NOMO-1 (cell line): ENCODE data around the gene KLLN.
A peak's percentile ranks its signal among the peaks of the same experiment; 100 is the strongest.
"Not testable (repeated sequence)": the region's sequence is repeated elsewhere in the genome, so short reads cannot be mapped to it uniquely, and the experiment has no call there.

ENCODE experiments used
- DNase-seq, 2 experiments: peaks; one replicate each; lab custom pipeline; 2025; ENCODE audit not compliant: unreplicated experiment in 2 of 2; lab: John Stamatoyannopoulos, UW

Gene KLLN, protein sequence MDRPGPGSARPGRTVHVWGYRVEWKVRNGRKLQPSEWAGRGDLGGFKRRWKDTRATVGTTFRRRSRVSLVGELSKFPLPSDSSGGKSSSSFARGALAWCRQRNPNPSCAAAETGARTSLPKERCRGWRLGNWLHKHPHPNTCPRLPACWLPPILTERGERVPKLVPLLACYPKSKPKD

DNA sequence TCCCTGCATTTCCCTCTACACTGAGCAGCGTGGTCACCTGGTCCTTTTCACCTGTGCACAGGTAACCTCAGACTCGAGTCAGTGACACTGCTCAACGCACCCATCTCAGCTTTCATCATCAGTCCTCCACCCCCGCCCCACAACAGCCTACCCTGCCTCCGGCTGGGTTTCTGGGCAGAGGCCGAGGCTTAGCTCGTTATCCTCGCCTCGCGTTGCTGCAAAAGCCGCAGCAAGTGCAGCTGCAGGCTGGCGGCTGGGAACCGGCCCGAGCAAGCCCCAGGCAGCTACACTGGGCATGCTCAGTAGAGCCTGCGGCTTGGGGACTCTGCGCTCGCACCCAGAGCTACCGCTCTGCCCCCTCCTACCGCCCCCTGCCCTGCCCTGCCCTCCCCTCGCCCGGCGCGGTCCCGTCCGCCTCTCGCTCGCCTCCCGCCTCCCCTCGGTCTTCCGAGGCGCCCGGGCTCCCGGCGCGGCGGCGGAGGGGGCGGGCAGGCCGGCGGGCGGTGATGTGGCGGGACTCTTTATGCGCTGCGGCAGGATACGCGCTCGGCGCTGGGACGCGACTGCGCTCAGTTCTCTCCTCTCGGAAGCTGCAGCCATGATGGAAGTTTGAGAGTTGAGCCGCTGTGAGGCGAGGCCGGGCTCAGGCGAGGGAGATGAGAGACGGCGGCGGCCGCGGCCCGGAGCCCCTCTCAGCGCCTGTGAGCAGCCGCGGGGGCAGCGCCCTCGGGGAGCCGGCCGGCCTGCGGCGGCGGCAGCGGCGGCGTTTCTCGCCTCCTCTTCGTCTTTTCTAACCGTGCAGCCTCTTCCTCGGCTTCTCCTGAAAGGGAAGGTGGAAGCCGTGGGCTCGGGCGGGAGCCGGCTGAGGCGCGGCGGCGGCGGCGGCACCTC lies at the start of gene KLLN, which contains the start of gene PTEN:
KLLN (minus strand) TSS at position 481 of the 891 bp plus-strand sequence. CDS start 1,046 bp downstream, outside the sequence.
PTEN (plus strand) TSS at position 573 of the 891 bp plus-strand sequence. CDS start 845 bp downstream, outside the sequence.
- peak; percentile 87 to 91 for DNase-seq

DNA sequence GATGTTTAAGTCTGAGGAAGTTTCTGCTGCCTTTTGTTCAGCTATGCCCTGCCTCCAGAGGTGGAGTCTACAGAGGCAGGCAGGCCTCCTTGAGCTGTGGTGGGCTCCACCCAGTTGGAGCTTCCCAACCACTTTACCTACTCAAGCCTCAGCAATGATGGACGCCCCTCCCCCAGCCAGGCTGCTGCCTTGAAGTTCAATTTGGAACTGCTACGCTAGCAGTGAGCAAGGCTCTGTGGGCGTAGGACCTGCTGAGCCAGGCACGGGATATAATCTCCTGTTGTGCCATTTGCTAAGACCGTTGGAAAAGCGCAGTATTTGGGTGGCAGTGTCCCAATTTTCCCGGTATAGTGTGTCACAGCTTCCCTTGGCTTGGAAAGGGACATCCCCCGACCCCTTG lies 40.1 kb upstream of the KLLN start:
- DNase-seq: not testable (repeated sequence)

DNA sequence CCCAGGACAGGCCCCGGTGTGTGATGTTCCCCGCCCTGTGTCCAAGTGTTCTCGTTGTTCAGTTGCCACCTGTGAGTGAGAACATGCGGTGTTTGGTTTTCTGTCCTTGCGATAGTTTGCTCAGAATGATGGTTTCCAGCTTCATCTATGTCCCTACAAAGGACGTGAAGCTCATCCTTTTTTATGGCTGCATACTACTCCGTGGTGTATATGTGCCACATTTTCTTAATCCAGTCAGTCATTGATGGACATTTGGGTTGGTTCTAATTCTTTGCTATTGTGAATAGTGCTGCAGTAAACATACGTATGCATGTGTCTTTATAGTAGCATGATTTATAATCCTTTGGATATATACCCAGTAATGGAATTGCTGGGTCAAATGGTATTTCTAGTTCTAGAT lies 34.6 kb upstream of the KLLN start:
- not testable (repeated sequence) for DNase-seq

DNA sequence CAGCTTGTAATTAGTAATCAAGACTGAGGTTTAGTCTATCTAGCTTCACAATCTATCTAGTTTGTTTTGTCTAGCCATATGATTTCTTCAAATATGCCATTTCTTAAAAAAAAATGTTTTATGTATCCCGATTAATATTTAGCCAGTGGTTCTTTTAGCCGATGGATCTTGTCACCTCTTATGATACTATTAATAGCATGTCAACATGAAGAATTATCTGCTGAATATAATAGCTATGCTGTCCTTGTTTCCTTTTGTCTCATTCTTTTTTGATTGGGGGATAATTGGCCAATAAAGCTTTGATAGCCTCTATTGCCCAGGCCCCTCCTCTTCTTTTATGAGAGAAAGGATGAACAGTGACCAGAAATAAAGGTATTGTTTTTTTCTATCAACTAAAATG lies 32.9 kb upstream of the KLLN start:
- DNase-seq: no peak

DNA sequence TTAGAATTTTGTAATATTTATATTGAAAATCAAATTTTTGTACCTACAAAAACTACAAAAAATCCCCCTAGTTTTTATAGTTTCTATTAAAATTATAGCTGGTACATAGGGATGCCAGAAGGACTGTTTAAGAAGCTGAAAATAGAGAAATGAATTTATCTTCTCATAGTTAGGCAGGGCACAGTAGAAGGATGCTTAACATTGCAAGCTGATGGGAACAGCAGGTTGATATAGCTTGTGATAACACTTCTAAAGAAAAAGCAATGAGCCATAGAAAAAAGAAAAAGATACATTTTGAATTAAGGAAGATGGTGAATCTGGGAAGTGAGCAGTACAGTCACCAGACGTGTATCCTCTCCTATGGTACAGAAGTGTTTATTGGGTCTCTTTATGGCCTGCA lies 32.1 kb upstream of the KLLN start:
- DNase-seq: no peak

DNA sequence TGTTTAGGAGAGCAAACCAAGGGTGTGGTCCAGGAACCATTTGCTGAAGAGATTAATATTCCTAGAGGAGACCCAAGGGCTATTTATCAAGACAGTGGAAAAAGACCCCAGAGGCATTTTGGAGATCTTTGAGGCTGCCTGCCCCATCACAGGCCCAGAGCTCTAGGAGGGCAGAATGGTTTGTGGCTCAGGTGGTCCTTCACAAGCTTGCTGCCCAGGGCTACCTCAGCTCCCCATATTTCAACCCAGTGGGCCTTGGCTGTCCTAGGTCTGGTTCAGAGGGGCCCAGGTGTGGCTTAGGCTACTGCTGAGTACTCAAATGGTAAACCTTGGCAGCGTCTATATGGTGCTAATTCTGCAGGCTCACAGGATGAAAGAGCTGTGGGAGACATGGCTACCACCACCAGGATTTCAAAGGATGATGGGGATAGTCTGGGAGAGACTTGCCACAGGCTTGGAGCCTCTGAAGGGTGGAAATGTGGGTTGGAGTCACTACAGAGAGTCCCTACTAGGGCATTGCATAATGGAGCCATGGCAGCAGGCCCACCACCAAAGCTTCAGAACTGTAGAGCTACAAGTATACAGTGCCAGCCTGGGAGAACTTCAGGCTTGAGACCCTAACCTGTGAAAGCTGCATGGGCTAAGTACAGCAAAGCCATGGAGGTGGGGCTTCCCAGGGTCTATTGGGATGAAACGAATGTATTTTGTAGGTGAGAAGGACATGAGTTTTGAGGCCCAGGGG lies 24.4 kb upstream of the KLLN start:
- no peak for DNase-seq

DNA sequence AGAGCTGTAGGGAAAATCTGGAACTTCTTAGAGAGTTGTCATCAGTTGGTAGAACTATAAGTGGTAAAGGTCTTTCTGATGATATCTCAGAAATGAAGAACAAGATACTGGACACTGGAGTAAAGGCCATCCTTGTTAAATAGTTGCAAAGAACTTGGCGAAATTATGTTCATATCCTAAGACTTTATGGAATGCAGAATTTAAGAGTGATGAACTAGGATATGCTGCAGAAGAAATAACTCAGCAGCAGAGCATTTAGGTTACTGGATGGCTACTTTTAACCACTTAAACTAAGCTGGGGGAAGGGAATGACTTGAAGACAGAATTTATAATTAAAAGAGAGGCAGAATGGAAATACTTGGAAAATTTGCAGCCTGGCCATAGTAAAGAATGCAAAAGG lies 23.8 kb upstream of the KLLN start:
- DNase-seq: no peak

DNA sequence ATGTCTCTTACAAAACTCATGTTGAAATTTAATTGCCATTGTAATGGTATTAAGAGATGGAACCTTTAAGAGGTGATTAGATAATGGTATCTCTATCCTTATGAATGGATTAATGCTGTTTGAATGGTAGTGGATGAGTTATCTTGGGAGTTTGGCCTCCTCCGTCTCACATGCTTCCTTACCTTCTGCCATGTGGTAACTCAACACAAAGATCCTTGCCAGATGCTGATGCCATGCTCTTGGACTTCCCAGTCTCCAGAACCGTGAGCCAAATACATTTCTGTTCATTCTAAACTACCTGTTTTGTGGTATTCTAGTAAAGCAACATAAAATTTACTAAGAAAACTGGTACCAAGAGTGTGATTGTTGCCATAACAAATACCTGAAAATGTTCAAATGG lies 23.3 kb upstream of the KLLN start:
- no peak for DNase-seq

DNA sequence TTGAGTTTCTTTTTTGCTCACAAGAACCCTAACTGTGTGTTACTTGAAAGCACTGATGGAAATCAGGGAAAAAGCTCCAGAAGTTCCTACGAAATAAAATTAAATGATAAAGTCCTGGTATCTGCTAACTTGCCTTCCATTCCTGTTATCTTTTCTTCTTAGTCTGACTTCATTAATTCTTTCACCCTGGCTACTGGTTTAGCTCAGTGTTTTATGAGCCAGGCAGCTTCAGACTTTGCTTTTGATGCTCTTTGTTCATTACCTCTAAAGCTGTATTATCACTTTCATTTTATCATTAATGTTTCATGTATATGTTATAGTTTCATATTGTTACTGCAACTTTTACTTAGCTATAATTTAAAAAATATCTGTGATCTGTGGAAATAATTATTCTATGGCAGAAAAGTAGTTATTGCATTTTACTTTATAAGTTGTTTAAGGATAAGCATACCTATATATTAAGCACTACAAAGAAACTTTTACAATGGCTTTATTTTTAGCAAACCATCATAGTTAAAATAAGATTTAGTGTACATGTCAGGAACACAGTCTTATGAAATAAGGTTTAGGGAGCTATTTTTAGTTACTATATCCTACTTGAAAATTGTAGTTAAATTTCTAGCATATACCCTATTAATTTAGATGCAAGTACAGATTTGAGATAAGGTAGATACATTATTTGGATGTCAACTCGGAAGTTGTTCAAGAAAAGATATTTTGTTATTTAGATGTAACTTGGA lies 19.4 kb upstream of the KLLN start:
- no peak for DNase-seq

DNA sequence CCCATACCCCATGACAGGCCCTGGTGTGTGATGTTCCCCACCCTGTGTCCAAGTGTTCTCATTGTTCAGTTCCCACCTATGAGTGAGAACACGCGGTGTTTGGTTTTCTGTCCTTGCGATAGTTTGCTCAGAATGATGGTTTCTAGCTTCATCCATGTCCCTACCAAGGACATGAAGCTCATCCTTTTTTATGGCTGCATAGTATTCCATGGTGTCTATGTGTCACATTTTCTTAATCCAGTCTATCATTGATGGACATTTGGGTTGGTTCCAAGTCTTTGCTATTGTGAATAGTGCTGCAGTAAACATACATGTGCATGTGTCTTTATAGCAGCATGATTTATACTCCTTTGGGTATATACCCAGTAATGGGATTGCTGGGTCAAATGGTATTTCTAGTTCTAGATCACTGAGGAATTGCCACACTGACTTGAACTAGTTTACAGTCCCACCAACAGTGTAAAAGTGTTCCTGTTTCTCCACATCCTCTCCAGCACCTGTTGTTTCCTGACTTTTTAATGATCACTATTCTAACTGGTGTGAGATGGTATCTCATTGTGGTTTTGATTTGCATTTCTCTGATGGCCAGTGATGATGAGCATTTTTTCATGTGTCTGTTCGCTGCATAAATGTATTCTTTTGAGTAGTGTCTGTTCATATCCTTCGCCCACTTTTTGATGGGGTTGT lies 18.2 kb upstream of the KLLN start:
- DNase-seq: not testable (repeated sequence)

DNA sequence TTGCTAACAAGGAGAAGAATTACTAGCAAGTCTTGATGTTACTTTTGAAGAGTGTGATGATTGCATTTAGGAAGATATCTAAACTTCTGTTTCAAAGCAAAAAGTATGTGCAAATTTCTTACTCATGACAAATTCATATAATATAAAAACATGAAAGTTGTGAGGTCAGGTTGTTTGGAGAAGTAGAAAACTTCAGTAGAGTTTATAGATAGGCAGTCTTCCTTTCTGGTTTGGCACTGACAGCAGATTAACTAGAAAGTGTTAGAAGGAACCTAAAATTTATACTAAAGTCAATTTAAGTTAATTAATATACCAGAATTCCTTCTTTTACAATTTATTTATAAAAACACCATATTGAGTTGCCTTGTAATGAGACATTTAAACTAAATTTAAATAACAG lies 17.0 kb upstream of the KLLN start:
- DNase-seq: no peak

DNA sequence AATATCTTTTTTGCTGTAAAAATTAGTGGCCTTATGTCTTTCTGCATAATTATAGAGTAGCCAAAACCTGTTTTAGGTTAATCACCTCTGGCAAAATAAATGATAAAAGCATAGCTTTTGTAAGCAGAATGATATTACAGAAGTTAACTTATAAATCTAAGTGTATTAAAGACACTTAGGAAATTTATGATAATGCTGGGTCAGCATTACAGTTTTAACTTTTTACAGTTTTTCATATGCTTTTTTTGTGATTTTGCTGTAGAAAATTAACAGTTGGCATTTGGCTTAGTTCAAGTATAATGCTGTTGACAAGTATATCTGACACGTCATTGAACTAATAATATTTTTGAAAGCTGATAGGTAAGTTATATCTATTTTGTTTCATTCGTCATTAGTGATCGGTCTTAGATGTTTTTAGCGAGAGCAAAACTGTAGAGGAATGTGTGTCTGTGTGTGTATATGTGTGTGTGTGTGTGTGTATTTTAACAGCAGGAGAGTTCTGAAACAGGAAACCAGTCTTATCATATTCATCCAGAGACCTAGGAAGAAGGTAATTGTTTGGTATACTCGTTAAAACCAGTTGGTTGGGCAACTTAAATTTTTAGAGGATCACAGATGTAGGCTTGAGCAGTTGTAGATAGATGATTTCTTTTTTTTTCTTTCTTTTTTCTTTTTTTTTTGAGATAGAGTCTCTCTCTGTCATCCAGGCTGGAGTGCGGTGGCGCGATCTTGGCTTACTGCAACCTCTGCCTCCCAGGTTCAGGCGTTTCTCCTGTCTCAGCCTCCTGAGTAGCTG lies 15.5 kb upstream of the KLLN start:
- no peak for DNase-seq

DNA sequence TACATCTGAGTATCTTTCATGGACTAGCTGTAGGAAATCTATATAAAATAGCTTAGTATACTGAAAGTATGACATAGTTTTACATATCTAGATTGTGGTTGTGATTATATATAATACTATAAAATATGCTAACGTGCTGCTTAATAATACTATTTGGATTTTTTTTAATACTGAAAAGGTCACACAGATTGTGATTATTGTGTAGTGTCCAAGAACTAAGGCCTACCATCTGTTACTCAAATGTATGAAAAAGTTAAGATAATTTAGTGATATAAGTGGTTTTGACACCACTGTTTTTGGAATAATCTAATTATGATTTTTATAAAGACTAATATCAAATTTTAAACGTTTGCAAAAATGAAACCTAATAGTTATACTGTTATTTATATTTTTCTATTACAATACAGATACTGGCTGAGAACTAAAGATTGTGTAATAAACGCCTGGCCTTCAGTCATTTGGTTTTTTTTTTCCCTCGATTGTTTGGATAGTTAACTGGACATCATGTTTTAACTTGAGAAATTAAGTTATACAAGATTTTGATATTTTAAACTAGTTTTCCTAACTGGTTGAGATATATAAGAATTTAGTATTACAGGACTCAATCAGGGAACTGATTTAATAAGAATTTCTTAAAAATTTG lies 12.7 kb upstream of the KLLN start:
- no peak for DNase-seq

DNA sequence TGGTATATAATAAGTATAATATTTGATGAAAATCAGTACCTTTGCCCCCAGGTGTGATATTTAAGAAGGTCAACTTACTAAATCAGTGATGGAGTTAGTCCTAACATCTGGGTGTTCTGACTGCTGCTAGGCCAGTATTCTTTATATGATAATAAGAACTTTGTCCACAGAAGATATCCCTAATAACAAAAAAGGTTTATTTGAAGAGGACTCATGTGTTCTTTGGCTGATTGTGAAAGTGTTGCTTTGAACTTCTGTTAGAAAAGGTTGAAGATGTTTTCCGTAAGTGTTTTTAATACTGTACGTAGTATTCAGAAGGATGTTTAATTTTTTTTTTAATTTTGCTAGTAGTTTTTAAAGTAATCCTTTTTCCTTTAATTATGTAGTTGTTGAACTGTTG lies 10.3 kb upstream of the KLLN start:
- no peak for DNase-seq

DNA sequence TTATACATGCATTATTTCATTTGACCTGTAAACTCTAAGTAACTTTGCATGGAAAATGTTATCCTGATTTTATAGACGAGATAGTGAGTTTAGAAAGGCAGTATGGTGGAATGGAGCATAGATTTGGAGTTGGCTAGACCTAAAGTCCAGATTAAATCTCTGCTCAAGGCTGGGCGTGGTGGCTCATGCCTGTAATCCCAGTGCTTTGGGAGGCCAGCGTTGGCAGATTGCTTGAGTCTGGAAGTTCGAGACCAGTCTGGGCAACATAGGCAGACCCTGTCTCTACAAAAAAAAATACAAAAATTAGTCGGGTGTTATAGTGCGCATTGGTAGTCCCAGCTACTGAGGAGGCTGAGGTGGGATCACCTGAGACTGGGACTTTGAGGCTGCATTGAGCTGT lies 9.5 kb upstream of the KLLN start:
- DNase-seq: no peak

DNA sequence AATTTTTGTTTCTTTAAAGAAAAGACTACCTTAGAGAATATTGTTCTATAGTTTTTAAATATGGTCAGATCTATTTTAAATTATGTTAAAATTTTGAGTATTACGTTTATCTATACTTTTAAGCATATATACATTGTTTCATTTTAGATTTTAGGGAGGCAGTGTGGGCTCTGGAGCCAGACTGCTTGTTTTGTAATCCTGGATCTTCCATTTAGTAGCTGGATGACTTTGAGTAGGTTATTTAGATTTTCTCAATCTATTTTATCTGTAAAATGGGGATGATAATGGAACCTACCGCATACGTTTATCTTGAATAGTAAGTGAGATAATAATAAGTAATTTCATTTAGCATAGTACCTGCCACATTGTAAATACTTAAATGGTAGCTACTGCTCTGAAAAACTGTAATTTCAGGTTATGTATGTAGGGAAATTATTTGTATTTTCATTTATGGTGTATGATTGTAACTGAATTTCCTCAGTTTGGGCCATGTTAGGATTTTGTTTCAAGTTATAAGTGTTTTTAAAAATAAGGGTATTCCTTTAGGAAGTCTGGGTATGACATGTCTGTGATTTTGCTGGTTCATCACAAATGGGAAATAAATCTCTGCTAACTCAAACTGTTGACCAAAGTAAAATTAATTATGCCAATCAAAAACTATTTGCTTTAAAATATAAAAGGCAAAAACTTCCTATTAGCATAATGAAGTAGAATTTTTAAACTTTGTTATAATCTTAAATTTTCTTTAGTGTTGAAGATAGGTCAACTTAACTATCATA lies 6.6 kb upstream of the KLLN start:
- DNase-seq: no peak

DNA sequence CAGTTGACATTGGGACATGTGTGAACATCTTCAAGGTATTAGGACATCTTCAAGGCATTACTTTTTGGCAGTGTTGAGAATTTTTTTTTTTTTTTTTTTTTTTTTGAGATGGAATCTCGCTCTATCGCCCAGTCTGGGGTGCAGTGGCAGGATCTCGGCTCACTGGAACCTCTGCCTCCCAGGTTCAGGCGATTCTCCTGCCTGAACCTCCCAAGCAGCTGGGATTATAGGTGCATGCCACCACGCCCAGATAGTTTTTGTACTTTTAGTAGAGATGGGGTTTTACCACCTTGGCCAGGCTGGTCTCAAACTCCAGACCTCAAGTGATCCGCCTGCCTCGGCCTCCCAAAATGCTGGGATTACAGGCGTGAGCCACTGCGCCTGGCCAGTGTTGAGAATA lies 5.8 kb upstream of the KLLN start:
- DNase-seq: not testable (repeated sequence)

DNA sequence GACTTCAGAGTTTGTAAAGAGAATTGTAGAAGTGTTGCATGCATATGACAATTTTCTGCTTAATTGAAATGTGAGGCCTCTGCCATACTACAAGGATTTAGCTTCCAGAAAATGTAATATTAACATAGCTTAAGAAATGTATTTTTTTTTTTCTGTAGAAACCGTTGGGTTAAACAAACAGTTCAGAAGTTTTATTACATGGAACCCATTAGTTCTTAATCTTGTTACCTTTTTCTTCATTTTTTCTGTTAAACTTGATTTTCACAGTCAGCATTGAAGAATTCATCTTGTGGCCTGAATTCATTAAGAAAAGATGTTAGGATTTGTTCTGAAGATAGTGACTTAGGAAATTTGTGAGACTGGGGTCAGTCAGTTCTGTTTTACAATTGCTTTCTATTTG lies 4.9 kb upstream of the KLLN start:
- no peak for DNase-seq
